Measurements from ENCODE around the gene SCAP.
"Not testable (repeated sequence)": the region's sequence is repeated elsewhere in the genome, so short reads cannot be mapped to it uniquely, and the experiment has no call there.

SCAP gene

GRCh38 chr3:47469616-47470015 lies 6.1 kb downstream of the SCAP start:
- no peak for ATAC-seq (ENCODE audit: low read depth)
- no peaks in the 10 kb centered on the region for H3K9me3 ChIP-seq (ENCODE audit: severe bottlenecking)
- TF ChIP-seq CTCF (IDR thresholded peaks at IDR 0.05; ENCODE audit: poor library complexity, severe bottlenecking) = no peak

GRCh38 chr3:47468315-47468714 lies 7.4 kb downstream of the SCAP start:
- not testable (repeated sequence) for H3K4me3 ChIP-seq (ENCODE audit: severe bottlenecking); H3K27me3 ChIP-seq (ENCODE audit: insufficient read depth, poor library complexity, severe bottlenecking); ATAC-seq (ENCODE audit: low read depth); H3K36me3 ChIP-seq (ENCODE audit: low read depth); DNase-seq (ENCODE audit: low spot score); H3K9me3 ChIP-seq (ENCODE audit: severe bottlenecking); H3K27ac ChIP-seq (ENCODE audit: poor library complexity, severe bottlenecking)
- peaks cover 15% of the 10 kb centered on the region for H3K4me1 ChIP-seq (ENCODE audit: insufficient read depth, poor library complexity, severe bottlenecking)

More at GRCh38 chr3:47469616-47470015, 6.1 kb downstream of the SCAP start:
- no peak overlapping the region for H3K27ac ChIP-seq (ENCODE audit: poor library complexity, severe bottlenecking)
- DNase-seq (ENCODE audit: low spot score) = no peak
- peaks cover 7% of the 10 kb centered on the region for H3K36me3 ChIP-seq (ENCODE audit: low read depth)
- peaks cover 16% of the 10 kb centered on the region for H3K4me1 ChIP-seq (ENCODE audit: insufficient read depth, poor library complexity, severe bottlenecking)
- no peaks in the 10 kb centered on the region for H3K27me3 ChIP-seq (ENCODE audit: insufficient read depth, poor library complexity, severe bottlenecking)
- no peak overlapping the region for H3K4me3 ChIP-seq (ENCODE audit: severe bottlenecking)

GRCh38 chr3:47464588-47464987 lies 11.2 kb downstream of the SCAP start:
- ATAC-seq (ENCODE audit: low read depth) = peak; percentile 55; the same call in 2 of the 3 replicates
- no peaks in the 10 kb centered on the region for H3K9me3 ChIP-seq (ENCODE audit: severe bottlenecking)
- no peak for DNase-seq (ENCODE audit: low spot score)

GRCh38 chr3:47459534-47460085 lies 16.1 kb downstream of the SCAP start:
- not testable (repeated sequence) for H3K9me3 ChIP-seq (ENCODE audit: severe bottlenecking); ATAC-seq (ENCODE audit: low read depth); DNase-seq (ENCODE audit: low spot score); H3K27ac ChIP-seq (ENCODE audit: poor library complexity, severe bottlenecking); H3K4me1 ChIP-seq (ENCODE audit: insufficient read depth, poor library complexity, severe bottlenecking); H3K36me3 ChIP-seq (ENCODE audit: low read depth); H3K27me3 ChIP-seq (ENCODE audit: insufficient read depth, poor library complexity, severe bottlenecking); H3K4me3 ChIP-seq (ENCODE audit: severe bottlenecking)

More at GRCh38 chr3:47464588-47464987, 11.2 kb downstream of the SCAP start:
- Histone ChIP-seq H3K4me1 (ENCODE audit: insufficient read depth, poor library complexity, severe bottlenecking) (peaks cover 15% of the 10 kb centered on the region), H3K36me3 (ENCODE audit: low read depth) (peaks cover 7% of the 10 kb centered on the region), H3K27ac (ENCODE audit: poor library complexity, severe bottlenecking) (peak overlapping the region; percentile 19), H3K27me3 (ENCODE audit: insufficient read depth, poor library complexity, severe bottlenecking) (no peaks in the 10 kb centered on the region), H3K4me3 (ENCODE audit: severe bottlenecking) (no peak overlapping the region)
- TF ChIP-seq CTCF (IDR thresholded peaks at IDR 0.05; ENCODE audit: poor library complexity, severe bottlenecking) = no peak

GRCh38 chr3:47456984-47457383 lies 18.8 kb downstream of the SCAP start:
- no peaks in the 10 kb centered on the region for H3K4me1 ChIP-seq (ENCODE audit: insufficient read depth, poor library complexity, severe bottlenecking)
- no peak for TF ChIP-seq CTCF (IDR thresholded peaks at IDR 0.05; ENCODE audit: poor library complexity, severe bottlenecking)
- DNase-seq (ENCODE audit: low spot score) = no peak

GRCh38 chr3:47455806-47456452 lies 19.8 kb downstream of the SCAP start:
- no peak overlapping the region for H3K27ac ChIP-seq (ENCODE audit: poor library complexity, severe bottlenecking)
- H3K36me3 ChIP-seq (ENCODE audit: low read depth) = no peaks in the 10 kb centered on the region
- no peaks in the 10 kb centered on the region for H3K9me3 ChIP-seq (ENCODE audit: severe bottlenecking)
- no peak for ATAC-seq (ENCODE audit: low read depth)
- H3K4me3 ChIP-seq (ENCODE audit: severe bottlenecking) = no peak overlapping the region
- H3K4me1 ChIP-seq (ENCODE audit: insufficient read depth, poor library complexity, severe bottlenecking) = no peaks in the 10 kb centered on the region
- H3K27me3 ChIP-seq (ENCODE audit: insufficient read depth, poor library complexity, severe bottlenecking) = no peaks in the 10 kb centered on the region
- DNase-seq (ENCODE audit: low spot score) = no peak
- no peak for TF ChIP-seq CTCF (IDR thresholded peaks at IDR 0.05; ENCODE audit: poor library complexity, severe bottlenecking)

More at GRCh38 chr3:47456984-47457383, 18.8 kb downstream of the SCAP start:
- no peaks in the 10 kb centered on the region for H3K9me3 ChIP-seq (ENCODE audit: severe bottlenecking)
- H3K36me3 ChIP-seq (ENCODE audit: low read depth) = no peaks in the 10 kb centered on the region
- no peak overlapping the region for H3K4me3 ChIP-seq (ENCODE audit: severe bottlenecking)
- ATAC-seq (ENCODE audit: low read depth) = no peak
- H3K27me3 ChIP-seq (ENCODE audit: insufficient read depth, poor library complexity, severe bottlenecking) = no peaks in the 10 kb centered on the region
- no peak overlapping the region for H3K27ac ChIP-seq (ENCODE audit: poor library complexity, severe bottlenecking)
